Measurements from ENCODE around the gene GRID1. TPM values are rescaled to one million over a fixed set of nuclear protein-coding genes. Genes with fewer than 3 reads are reported as not detected.

Gene GRID1
- total RNA-seq, 1 experiment from 2014 or later: not detected

GRCh38 chr10:85791818-85792532 lies 574.6 kb downstream of the GRID1 start:
- Mint-ChIP-seq H3K36me3 (ENCODE audit: insufficient read depth, unreplicated experiment) (no peaks in the 10 kb centered on the region), H3K27me3 (ENCODE audit: unreplicated experiment) (no peaks in the 10 kb centered on the region), H3K27ac (ENCODE audit: unreplicated experiment) (no peak overlapping the region), H3K4me1 (ENCODE audit: low read depth, unreplicated experiment) (peaks cover 9% of the 10 kb centered on the region), H3K4me3 (ENCODE audit: low read depth, unreplicated experiment) (no peak overlapping the region), H3K9me3 (ENCODE audit: low read depth, unreplicated experiment) (no peaks in the 10 kb centered on the region)
- intact Hi-C loops (cut with micrococcal nuclease; ENCODE audit: unreplicated experiment): loop anchor here (10.0 kb wide), 1 partner anchor 203 kb away; no protein-coding TSS in a partner anchor
- DNase-seq: peak; percentile 6
- BruUV-seq (replicated peaks): no TSS peak
- CTCF ChIA-PET: no interaction called here
- TF ChIP-seq, protein P1, sequence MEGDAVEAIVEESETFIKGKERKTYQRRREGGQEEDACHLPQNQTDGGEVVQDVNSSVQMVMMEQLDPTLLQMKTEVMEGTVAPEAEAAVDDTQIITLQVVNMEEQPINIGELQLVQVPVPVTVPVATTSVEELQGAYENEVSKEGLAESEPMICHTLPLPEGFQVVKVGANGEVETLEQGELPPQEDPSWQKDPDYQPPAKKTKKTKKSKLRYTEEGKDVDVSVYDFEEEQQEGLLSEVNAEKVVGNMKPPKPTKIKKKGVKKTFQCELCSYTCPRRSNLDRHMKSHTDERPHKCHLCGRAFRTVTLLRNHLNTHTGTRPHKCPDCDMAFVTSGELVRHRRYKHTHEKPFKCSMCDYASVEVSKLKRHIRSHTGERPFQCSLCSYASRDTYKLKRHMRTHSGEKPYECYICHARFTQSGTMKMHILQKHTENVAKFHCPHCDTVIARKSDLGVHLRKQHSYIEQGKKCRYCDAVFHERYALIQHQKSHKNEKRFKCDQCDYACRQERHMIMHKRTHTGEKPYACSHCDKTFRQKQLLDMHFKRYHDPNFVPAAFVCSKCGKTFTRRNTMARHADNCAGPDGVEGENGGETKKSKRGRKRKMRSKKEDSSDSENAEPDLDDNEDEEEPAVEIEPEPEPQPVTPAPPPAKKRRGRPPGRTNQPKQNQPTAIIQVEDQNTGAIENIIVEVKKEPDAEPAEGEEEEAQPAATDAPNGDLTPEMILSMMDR (IDR thresholded peaks at IDR 0.05; ENCODE audit: unreplicated experiment): no peak

GRCh38 chr10:85789982-85790789 lies 576.4 kb downstream of the GRID1 start:
- Mint-ChIP-seq H3K4me1 (ENCODE audit: low read depth, unreplicated experiment) (peaks cover 9% of the 10 kb centered on the region), H3K27ac (ENCODE audit: unreplicated experiment) (no peak overlapping the region), H3K36me3 (ENCODE audit: insufficient read depth, unreplicated experiment) (no peaks in the 10 kb centered on the region), H3K4me3 (ENCODE audit: low read depth, unreplicated experiment) (no peak overlapping the region), H3K27me3 (ENCODE audit: unreplicated experiment) (no peaks in the 10 kb centered on the region), H3K9me3 (ENCODE audit: low read depth, unreplicated experiment) (no peaks in the 10 kb centered on the region)
- no peak for DNase-seq
- BruUV-seq (replicated peaks): no TSS peak
- TF ChIP-seq, protein P1 (IDR thresholded peaks at IDR 0.05; ENCODE audit: unreplicated experiment): no peak
- intact Hi-C loops (cut with micrococcal nuclease; ENCODE audit: unreplicated experiment): loop anchor here (10.0 kb wide), 1 partner anchor 205 kb away; no protein-coding TSS in a partner anchor
- CTCF ChIA-PET: no interaction called here

DNA sequence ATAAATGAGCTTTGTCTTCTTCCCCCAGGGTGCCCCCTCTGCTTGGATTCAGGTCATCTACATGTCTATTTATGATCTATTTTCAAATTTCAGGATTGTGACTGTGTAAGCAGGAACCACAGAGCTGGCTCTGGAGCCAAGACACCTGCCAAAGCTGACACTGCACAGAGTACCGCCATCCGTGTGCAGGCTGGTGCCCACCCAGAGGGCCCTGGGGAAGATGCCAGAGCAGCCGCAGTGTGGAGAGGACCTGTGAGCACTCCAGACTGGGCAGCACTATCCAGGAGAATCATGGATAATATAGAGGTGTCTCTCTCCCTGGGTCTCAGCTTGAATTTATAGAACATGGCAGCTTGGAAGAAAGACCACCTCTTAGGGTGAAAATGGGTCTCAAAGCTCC lies 577.5 kb downstream of the GRID1 start:
- TF ChIP-seq, protein P1 (IDR thresholded peaks at IDR 0.05; ENCODE audit: unreplicated experiment): no peak
- no peak for DNase-seq
- intact Hi-C loops (cut with micrococcal nuclease; ENCODE audit: unreplicated experiment): no loop called here
- Mint-ChIP-seq H3K27me3 (ENCODE audit: unreplicated experiment) (no peaks in the 10 kb centered on the region), H3K9me3 (ENCODE audit: low read depth, unreplicated experiment) (no peaks in the 10 kb centered on the region), H3K36me3 (ENCODE audit: insufficient read depth, unreplicated experiment) (no peaks in the 10 kb centered on the region), H3K27ac (ENCODE audit: unreplicated experiment) (no peak overlapping the region), H3K4me3 (ENCODE audit: low read depth, unreplicated experiment) (no peak overlapping the region), H3K4me1 (ENCODE audit: low read depth, unreplicated experiment) (peaks cover 9% of the 10 kb centered on the region)
- BruUV-seq (replicated peaks): no TSS peak
- CTCF ChIA-PET: no interaction called here

- CTCF ChIA-PET: no interaction called here
- no peak overlapping the region for H3K4me3 Mint-ChIP-seq (ENCODE audit: low read depth, unreplicated experiment)
- no peaks in the 10 kb centered on the region for H3K9me3 Mint-ChIP-seq (ENCODE audit: low read depth, unreplicated experiment)
- H3K27me3 Mint-ChIP-seq (ENCODE audit: unreplicated experiment): no peaks in the 10 kb centered on the region
- H3K36me3 Mint-ChIP-seq (ENCODE audit: insufficient read depth, unreplicated experiment): no peaks in the 10 kb centered on the region
- intact Hi-C loops (cut with micrococcal nuclease; ENCODE audit: unreplicated experiment): no loop called here
- no TSS peak for BruUV-seq (replicated peaks)
- H3K27ac Mint-ChIP-seq (ENCODE audit: unreplicated experiment): no peak overlapping the region
- TF ChIP-seq, protein P1 (IDR thresholded peaks at IDR 0.05; ENCODE audit: unreplicated experiment): no peak
- peaks cover 9% of the 10 kb centered on the region for H3K4me1 Mint-ChIP-seq (ENCODE audit: low read depth, unreplicated experiment)
- no peak for DNase-seq
These were observed 578.0 kb downstream of the GRID1 start for GRCh38 chr10:85788570-85788969.
